Panc1 (cell line): Measurements from ENCODE around the gene CDCA8. TPM values are rescaled to one million over a fixed set of nuclear protein-coding genes. Genes with fewer than 3 reads are reported as not detected.

ENCODE experiments used
- ATAC-seq: fragments of 200-7000 bp; cut with Tn5 transposase; 2 replicates; pipeline ENCODE4 v1.9.1; 2020; ENCODE audit warnings: mild to moderate bottlenecking, moderate library complexity
- BruUV-seq: library from RNA; stranded (reverse); fragments of 400-500 nt; replicated peaks from 2 replicates; lab custom pipeline; 2021; lab: Mats Ljungman, UMichigan
- CTCF ChIA-PET: fragments of 300-600 bp; sonication (Branson Sonifier 250); formaldehyde crosslinking; loops from one replicate; lab custom pipeline; 2022; ENCODE audit warnings: antibody characterized with exemption; lab: Charles Lee
- POLR2A ChIA-PET: fragments of 300-600 bp; sonication (Branson Sonifier 250); formaldehyde crosslinking; loops from one replicate; lab custom pipeline; 2022; ENCODE audit warnings: antibody characterized with exemption; lab: Charles Lee
- DNase-seq: peaks from one replicate; pipeline ENCODE4 v3.0.0-alpha.2; 2010; ENCODE audit warnings: low read depth, low spot score
- H3K27ac ChIP-seq: 2 replicates; pipeline ENCODE4 v1.5.1; 2011; ENCODE audit warnings: mild to moderate bottlenecking, low read length, inconsistent platforms
- H3K27me3 ChIP-seq: fragments of 200-500 bp; sonication (Bioruptor generic); 2 replicates; pipeline ENCODE4 v1.6.0; 2014; ENCODE audit warnings: low read length, inconsistent platforms; ENCODE audit not compliant: control insufficient read depth, insufficient read depth
- H3K36me3 ChIP-seq: fragments of 200-500 bp; sonication (Bioruptor generic); 2 replicates; pipeline ENCODE4 v1.5.1; 2014; ENCODE audit warnings: inconsistent platforms, mild to moderate bottlenecking, low read length, moderate library complexity; ENCODE audit not compliant: control insufficient read depth, insufficient read depth
- H3K4me1 ChIP-seq: 2 replicates; pipeline ENCODE4 v1.5.1; 2011; ENCODE audit warnings: inconsistent platforms, mild to moderate bottlenecking, low read length, moderate library complexity; ENCODE audit not compliant: control insufficient read depth, insufficient read depth
- H3K4me3 ChIP-seq, 2 experiments: 2 replicates each; pipeline ENCODE4 v1.5.1; 2011 to 2012; ENCODE audit warnings: low read depth in 2 of 2, low read length in 2 of 2, mild to moderate bottlenecking in 2 of 2, inconsistent platforms in 1 of 2, moderate library complexity in 1 of 2
- H3K9me3 ChIP-seq: fragments of 200-500 bp; sonication (Bioruptor generic); 2 replicates; pipeline ENCODE4 v1.5.1; 2014; ENCODE audit warnings: low read depth, mild to moderate bottlenecking, inconsistent platforms, low read length, moderate library complexity; ENCODE audit not compliant: control insufficient read depth, insufficient read depth
- CTCF ChIP-seq: fragments of 450-650 bp; IDR thresholded peaks from 2 replicates; pipeline ENCODE4 v1.5.1; 2017; ENCODE audit warnings: mild to moderate bottlenecking
- POLR2AphosphoS5 ChIP-seq: IDR thresholded peaks from 2 replicates; pipeline ENCODE4 v1.6.1; 2012; ENCODE audit warnings: mild to moderate bottlenecking, low read depth, low read length, moderate library complexity
- REST ChIP-seq, 2 experiments: IDR thresholded peaks; 2 replicates each; pipeline ENCODE4 v1.6.1; 2011 to 2012; ENCODE audit warnings: low read depth in 2 of 2, control low read depth in 1 of 2, low read length in 1 of 2, mild to moderate bottlenecking in 1 of 2, moderate library complexity in 1 of 2; ENCODE audit not compliant: insufficient read depth in 1 of 2
- SIN3A ChIP-seq: IDR thresholded peaks from 2 replicates; pipeline ENCODE4 v1.6.1; 2012; ENCODE audit warnings: low read depth, mild to moderate bottlenecking, low read length, moderate library complexity, borderline replicate concordance; ENCODE audit not compliant: insufficient read depth
- TCF7L2 ChIP-seq: IDR thresholded peaks from 2 replicates; pipeline ENCODE4 v1.6.1; 2011; ENCODE audit warnings: mild to moderate bottlenecking, low read depth, low read length, inconsistent platforms
- in situ Hi-C: cut with HindIII; loops from 2 replicates; pipeline ENCODE4 v1.10.0; 2016; ENCODE audit warnings: low sequenced_read_pairs, low pct_unique_long_range_greater_than_20kb
- intact Hi-C: fragments of 100-400 bp; cut with micrococcal nuclease; formaldehyde crosslinking; loops from one replicate; pipeline ENCODE4 v1.10.0; 2022; ENCODE audit not compliant: unreplicated experiment
- total RNA-seq: library from RNA; stranded (reverse); gene quantifications from one replicate; pipeline ENCODE4 v1.2.1, GENCODE V29; 2021; ENCODE audit not compliant: unreplicated experiment

Gene CDCA8
- total RNA-seq, 1 experiment from 2014 or later, result 56.5 TPM

- peak; percentile 44 for ATAC-seq
- H3K27me3 ChIP-seq, result no peaks in the 10 kb centered on the region
- peak overlapping the region; percentile 83 for H3K27ac ChIP-seq
- BruUV-seq, result no TSS peak
- intact Hi-C loops, result no loop called here
- H3K9me3 ChIP-seq, result no peaks in the 10 kb centered on the region
- peak overlapping the region; percentile 90 to 100 for H3K4me3 ChIP-seq
- H3K4me1 ChIP-seq, result peaks cover 19% of the 10 kb centered on the region
- peaks cover 25% of the 10 kb centered on the region for H3K36me3 ChIP-seq
- in situ Hi-C loops, result loop anchor here (5.0 kb wide), 1 partner anchor 94 kb away; the partner anchor contains the start of gene GNL2
- DNase-seq, result no peak
- ChIA-PET POLR2A (interaction anchor here (0.7 to 1.0 kb wide), 3 partner anchors 11 to 559 kb away, joined by 3 to 6 read pairs (median 3); partner anchors contain the start of gene C1orf122), CTCF (interaction anchor here (0.7 kb wide), 1 partner anchor 15 kb away, joined by 10 read pairs; no protein-coding TSS in a partner anchor)
- TF ChIP-seq REST (IDR thresholded peaks at IDR 0.05; ENCODE audit: insufficient read depth in 1 of 2, low read depth in 2 of 2, low read length in 1 of 2) (0 out of 4 replicates have a peak, but pooled peaks of 1 of the 2 experiments have one; percentile 31), POLR2AphosphoS5 (no peak)
Observed at GRCh38 chr1:37691497-37692077, 729 bp upstream of the CDCA8 start.

DNA sequence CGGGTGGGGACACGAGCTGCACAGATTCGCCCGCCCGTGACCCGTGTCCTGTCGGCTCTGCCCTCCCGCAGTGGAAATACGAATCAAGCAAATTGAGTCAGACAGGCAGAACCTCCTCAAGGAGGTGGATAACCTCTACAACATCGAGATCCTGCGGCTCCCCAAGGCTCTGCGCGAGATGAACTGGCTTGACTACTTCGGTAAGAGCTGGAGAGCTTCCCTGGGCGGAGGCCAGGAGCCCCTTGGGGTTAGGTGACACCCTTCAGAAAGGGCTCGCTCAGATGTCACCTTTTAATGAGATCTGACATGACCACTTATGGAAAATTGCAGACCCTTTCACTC lies 489 bp downstream of the CDCA8 start:
- peaks cover 37% of the 10 kb centered on the region for H3K36me3 ChIP-seq
- ATAC-seq (no peak), DNase-seq (no peak)
- no TSS peak for BruUV-seq
- H3K4me3 ChIP-seq, result peak overlapping the region; percentile 90 to 100
- CTCF ChIA-PET, result interaction anchor here (0.6 kb wide), 1 partner anchor 1491 kb away, joined by 5 read pairs; no protein-coding TSS in a partner anchor
- peak overlapping the region; percentile 92 for H3K27ac ChIP-seq
- peaks cover 19% of the 10 kb centered on the region for H3K4me1 ChIP-seq
- H3K9me3 ChIP-seq, result no peaks in the 10 kb centered on the region
- intact Hi-C loops, result no loop called here
- in situ Hi-C loops, result loop anchor here (5.0 kb wide), 1 partner anchor 96 kb away; the partner anchor contains the start of gene GNL2
- H3K27me3 ChIP-seq, result no peaks in the 10 kb centered on the region
- TF ChIP-seq SIN3A, result no peak
- TF ChIP-seq REST (IDR thresholded peaks at IDR 0.05; ENCODE audit: insufficient read depth in 1 of 2, low read depth in 2 of 2, low read length in 1 of 2), result no peak
- TF ChIP-seq POLR2AphosphoS5, result no peak
- TF ChIP-seq CTCF, result no peak
- no peak for TF ChIP-seq TCF7L2
- POLR2A ChIA-PET, result no interaction called here
